Stimulated activated CD8-positive, alpha-beta memory T cell treated with anti-CD3 and anti-CD28 coated beads, Interleukin-4, amount 100 ng/mL, for 48 hours (primary cell): ENCODE data around the gene PGBD4.
"Not testable (repeated sequence)": the region's sequence is repeated elsewhere in the genome, so short reads cannot be mapped to it uniquely, and the experiment has no call there.

ENCODE experiments used
- DNase-seq: peaks from one replicate; pipeline ENCODE4 v3.0.0-alpha.2; 2020

Gene PGBD4

DNA sequence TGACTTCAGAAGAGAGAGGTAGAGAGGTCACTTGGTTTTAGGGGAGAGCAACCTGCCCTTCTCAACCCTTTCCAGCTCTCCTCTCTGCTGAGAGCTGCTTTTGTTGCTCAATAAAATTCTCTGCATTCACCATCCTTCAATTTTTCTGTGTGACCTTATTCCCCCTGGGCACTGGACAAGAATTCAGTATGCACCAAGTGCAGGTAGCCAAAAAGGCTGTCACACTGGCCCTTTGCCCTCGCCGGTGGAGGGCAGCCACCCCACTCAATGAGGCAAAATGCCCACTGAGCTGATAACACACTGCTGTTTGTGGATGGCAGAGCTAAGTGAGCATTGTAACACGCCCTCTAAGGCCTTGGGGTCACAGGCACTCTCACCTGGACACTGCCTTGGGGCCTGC is 12.9 kb downstream of the PGBD4 start:
- no peak for DNase-seq

DNA sequence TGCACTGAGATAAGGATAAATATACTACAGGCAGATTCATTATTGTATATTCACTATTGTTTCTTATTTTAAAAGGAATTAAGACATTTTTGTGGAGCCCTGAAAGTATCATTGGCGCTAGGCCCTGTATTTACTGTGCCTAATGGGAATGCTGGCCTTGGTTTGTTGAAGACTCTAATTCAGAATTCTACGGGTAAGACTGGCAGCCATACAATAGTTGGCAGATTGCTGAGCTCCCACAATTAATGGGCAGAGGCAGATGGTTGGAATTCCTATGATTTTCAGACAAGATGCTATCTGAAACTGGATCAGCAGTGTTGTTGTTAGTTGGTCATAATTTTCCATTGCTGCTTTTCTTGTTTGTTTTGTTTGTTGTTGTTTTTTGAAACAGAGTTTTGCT is 14.7 kb downstream of the PGBD4 start:
- no peak for DNase-seq

DNA sequence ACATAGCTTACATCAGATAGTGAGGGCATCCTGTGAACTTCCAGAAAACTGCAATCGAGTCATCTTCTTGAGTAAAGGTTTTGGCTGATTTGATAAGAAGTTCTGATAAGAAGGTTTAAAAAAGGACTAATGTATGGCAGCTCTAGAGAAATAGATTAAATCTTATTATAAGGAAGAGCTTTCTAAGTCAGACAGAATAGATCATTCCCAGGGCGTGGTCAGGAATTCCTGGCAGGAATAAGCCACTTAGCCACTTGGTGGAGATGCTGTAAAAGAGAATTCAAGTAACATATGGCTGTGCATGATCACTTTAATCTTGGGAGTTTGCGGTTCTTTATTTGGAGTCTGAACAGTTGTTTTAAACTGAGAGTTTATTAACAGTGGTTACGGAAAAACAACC is 17.4 kb downstream of the PGBD4 start:
- DNase-seq = no peak

DNA sequence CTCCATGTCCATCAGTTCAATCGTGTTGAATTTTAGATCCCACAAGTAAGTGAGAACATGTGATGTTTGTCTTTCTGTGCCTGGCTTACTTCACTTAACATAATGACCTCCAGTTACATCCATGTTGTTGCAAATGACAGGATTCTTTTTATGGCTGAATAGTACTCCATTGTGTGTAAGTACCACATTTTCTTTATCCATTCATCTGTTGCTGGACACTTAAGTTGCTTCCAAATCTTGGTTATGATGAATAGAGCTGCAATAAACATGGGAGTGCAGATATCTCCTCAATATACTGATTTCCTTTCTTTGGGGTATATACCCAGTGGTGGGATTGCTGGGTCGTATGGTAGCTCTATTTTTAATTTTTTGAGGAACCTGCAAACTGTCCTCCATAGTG is 18.5 kb downstream of the PGBD4 start:
- not testable (repeated sequence) for DNase-seq

DNA sequence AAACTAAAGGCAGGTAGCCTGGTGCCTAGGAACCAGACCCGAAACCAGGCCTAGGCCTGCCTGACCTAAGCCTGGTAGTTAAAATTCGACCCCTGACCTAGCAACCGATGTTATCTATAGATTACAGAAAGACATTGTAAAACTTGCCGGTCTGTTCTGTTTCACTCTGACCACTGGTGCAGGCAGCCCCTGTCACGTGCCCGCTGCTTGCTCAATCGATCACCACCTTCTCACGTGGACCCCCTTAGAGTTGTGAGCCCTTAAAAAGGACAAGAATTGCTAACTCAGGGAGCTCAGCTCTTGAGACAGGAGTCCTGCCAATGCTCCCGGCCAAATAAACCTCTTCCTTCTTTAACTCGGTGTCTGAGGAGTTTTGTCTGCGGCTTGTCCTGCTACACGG is 19.9 kb downstream of the PGBD4 start:
- not testable (repeated sequence) for DNase-seq

DNA sequence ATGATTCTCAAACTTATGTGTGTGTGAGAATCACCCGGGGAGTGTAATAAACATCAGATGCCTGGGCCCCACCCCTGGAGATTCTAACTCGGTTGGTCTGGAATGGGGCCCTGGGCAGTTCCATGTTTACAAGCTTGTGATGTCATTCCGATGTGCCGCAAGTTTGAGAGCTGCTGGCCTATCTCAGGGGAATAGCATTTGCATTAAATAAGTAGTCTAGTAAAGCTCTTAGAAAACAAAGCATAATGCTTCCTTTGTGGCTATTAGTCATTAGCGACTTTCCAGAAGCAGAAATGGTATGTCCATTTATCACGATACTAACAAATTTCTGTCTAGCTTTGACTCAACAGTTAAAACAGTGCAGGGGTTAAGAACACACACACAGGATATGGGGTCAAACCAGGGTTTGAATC is 20.9 kb downstream of the PGBD4 start:
- no peak for DNase-seq

DNA sequence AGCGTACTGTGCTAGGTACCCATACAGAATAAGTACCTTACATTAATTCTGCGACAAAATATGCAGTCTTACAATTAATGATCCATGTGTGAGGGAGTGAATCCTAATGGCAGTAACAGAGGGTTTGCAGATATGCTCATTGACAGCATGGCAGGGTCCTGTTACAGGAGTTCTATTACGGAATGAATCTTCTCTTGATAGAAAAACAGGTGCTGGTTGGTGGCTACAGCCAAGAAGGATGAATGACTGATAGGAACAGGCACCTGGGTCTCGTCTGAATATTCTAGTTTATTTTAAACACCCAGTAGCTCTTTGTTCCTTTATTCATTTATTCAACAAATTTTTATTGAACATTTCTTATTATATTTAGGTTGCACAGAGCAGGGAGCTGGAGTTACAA is 22.8 kb downstream of the PGBD4 start:
- DNase-seq = no peak

DNA sequence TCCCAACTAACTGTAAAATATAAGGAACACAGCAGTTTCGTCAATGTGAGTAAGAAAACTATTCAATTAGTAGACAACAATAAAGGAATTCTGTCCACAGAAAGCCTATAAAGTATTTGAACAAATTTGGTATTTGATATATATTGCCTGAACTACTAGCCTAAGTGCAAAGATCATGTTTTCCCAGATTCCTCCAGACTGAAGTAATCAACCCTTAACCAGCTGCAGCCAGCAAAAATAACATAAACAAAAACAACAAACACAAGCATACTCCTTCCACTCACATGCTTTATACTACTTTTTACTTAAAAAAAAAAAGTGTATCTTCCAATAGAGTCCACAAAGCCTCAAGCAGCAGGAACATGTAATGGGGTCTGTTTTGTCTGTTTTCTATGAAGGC is 24.1 kb downstream of the PGBD4 start:
- DNase-seq = no peak

DNA sequence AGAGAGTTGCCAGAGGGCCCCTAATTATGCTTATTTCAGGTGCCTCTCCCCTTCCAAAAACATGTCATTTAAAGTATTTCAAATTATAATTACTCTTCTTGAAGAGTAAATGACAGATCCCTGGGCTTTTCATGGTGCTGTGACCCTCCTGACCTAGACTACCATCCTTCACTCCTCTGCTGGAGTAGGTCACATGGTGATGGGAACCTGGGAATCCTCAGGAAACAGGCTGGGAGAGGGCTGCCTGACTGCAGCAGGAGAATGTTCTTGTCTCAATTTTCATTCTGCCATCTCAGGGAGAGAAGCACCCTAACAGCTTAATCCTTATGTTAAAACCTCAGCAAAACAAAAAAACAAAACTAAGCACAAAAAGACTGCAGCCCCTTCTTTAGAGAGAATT is 24.6 kb downstream of the PGBD4 start:
- DNase-seq = no peak

DNA sequence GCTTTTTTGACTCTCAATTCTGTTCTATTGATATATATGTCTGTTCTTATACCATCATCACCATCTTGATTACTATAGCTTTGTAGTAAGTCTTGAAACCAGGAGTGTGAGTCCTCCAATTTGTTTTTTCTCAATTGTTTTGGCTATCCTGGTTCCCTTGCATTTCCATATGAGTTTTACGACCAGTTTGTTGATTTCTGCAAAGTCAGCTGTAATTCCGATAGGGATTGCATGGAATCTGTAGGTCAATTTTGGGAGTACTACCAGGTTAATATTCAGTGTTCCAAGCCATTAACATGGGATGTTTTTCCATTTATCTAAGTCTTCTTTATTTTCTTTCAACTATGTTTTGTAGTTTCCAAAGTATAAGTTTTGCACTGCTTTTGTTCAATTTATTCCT is 27.0 kb downstream of the PGBD4 start:
- no peak for DNase-seq

DNA sequence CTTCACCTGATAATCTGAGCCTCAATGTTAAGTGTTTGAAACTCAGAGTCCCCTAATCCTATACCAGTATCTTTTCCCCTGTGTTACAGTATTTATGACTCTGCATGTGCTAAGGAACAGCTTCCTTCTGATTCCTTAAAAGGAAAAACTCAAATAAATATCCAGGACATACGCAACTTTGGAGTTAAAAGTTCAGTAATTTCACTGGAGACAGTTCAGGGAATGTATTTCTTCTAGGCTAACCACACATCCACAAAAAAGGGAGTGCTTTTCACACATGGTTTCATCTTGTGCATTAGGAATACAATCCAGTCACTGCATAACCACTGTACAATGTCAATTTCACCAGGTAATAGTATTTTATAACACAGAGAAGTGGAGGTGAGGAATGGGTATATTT is 31.0 kb downstream of the PGBD4 start:
- no peak for DNase-seq

DNA sequence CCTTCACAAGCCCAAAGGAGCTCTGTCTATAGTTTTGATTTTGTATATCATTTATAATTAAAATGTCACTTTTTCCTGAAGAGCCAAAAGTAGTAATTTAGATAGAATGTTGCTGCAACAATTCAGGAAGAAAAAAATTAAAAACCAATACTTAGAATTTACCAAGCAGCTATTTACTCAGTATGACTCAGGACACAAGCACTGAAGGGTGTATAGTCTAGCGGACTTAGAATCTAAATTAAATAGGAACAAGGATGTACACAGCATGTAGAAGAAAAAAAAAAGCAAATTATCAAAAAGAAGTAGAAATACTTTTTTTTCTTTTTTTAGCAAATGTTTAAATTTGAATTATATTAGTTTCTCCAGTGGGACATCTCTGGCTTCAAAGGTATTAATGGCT is 31.6 kb downstream of the PGBD4 start:
- no peak for DNase-seq

DNA sequence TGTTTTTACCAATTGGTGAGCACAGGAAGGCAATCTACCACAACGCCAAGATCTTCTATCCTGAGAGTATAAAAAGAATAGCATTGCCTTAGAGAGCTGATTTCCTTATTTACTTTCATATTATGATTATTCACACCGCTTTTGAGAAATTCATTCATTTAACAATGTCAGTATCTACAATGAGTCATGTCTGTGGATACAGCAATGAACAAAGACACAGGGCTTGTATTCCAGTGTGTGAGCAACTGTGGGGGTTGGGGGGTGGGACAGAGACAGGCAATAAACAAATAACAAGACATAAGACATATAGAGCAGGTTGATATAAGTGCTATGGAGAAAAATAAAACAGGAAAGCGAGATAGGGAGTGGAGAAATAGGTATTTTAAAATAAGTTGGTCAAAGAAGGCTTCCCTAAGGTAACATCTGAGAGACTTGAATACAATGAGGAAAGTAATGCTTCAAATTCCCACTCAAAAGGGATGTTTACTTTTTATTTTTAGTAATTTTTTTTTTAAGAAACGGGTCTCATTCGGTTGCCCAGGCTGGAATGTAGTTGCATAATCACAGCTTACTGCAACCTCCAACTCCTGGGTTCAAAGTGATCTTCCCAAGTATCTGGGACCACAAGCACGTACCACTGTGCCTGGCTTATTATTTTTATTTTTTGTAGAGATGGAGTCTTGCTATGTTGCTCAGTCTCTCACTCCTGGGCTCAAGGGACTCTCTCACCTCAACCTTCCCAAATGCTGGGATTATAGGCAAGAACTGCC is 45.7 kb downstream of the PGBD4 start:
- DNase-seq = no peak

DNA sequence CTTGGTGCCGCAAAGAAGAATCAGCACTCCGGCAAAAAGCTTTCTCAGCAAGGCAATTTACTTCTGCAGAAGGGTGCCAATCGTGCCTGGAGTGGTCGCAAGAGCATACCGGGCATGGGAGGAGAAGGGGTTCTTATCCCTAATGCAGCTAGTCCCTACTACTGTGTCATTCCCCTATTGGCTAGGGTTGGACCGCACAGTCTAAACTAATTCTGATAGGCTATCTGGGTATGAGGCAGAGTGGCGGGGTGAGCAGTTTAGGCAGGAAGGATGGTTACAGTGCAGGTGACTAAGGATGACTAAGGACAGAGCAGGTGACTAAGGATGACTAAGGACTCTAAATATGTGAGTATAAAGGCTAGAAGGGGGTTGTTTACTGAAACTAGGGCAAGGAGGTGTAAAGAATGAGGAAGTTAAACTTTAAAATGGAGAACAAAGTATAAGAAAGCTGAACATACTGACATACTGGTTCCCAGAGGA is 52.9 kb downstream of the PGBD4 start:
- no peak for DNase-seq

DNA sequence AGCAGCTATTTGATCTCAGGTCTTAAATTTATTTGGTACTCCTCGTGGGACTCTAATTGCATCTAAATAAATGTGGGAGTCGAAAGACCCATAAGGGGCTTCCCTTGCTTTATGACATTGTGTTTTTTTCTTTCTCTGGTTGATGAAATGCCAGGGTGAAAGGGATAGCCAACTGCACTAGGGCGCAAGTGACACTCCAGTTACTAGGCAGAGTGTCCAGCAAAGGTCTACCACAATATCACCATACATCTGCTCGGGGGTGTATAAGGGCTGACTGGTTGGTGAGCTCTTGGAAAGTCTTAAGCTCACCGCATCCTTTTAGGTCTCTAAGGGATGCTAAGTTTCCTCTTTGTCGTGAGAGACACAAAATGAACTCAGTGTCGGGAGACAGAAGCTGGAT is 54.0 kb downstream of the PGBD4 start:
- no peak for DNase-seq
